AG04450 (cell line): Measurements from ENCODE around the gene METTL21C. TPM values are rescaled to one million over a fixed set of nuclear protein-coding genes. Genes with fewer than 3 reads are reported as not detected.

Source experiments
- CTCF ChIA-PET: fragments of 300-600, 350-600 bp; formaldehyde crosslinking; extraction: SDS; loops from one replicate; lab custom pipeline; 2022; ENCODE audit warnings: antibody characterized with exemption, inconsistent platforms; lab: Charles Lee
- POLR2A ChIA-PET: fragments of 350-600 bp; formaldehyde crosslinking; extraction: SDS; loops from one replicate; lab custom pipeline; 2021; ENCODE audit warnings: antibody characterized with exemption, inconsistent platforms; lab: Yijun Ruan, JAX
- DNase-seq: peaks from one replicate; pipeline ENCODE4 v3.0.0-alpha.2; 2011; ENCODE audit warnings: low read depth, low spot score
- H3K27ac ChIP-seq: one replicate; pipeline ENCODE4 v1.5.1; 2012; ENCODE audit warnings: low read depth, low read length, control low read depth
- H3K27me3 ChIP-seq: one replicate; pipeline ENCODE4 v1.6.0; 2012; ENCODE audit warnings: low read length; ENCODE audit not compliant: control insufficient read depth, insufficient read depth
- H3K4me3 ChIP-seq: 2 replicates; pipeline ENCODE4 v1.5.1; 2011; ENCODE audit warnings: mild to moderate bottlenecking, low read depth, low read length, control low read depth
- H3K9me3 ChIP-seq: 2 replicates; pipeline ENCODE4 v1.5.1; 2012; ENCODE audit warnings: low read length; ENCODE audit not compliant: control insufficient read depth, insufficient read depth
- CTCF ChIP-seq: IDR thresholded peaks from 2 replicates; pipeline ENCODE4 v1.5.1; 2011; ENCODE audit warnings: low read depth, low read length, control low read depth, inconsistent platforms
- polyA plus RNA-seq: library from polyadenylated mRNA; depleted of rRNA; stranded (reverse); fragments of >200 nt; gene quantifications from 2 replicates; pipeline ENCODE4 v1.2.3, GENCODE V29; 2011

The METTL21C gene
- polyA plus RNA-seq, 1 experiment, result not detected

- Histone ChIP-seq H3K27ac (no peak overlapping the region), H3K27me3 (peaks cover 17% of the 10 kb centered on the region), H3K9me3 (peaks cover under 1% of the 10 kb centered on the region; the same call in 1 of the 2 replicates), H3K4me3 (no peak overlapping the region)
- no peak for TF ChIP-seq CTCF
- ChIA-PET POLR2A (no interaction called here), CTCF (no interaction called here)
- DNase-seq, result no peak
Observed at GRCh38 chr13:102703726-102704035, 8.8 kb upstream of the METTL21C start.

DNA sequence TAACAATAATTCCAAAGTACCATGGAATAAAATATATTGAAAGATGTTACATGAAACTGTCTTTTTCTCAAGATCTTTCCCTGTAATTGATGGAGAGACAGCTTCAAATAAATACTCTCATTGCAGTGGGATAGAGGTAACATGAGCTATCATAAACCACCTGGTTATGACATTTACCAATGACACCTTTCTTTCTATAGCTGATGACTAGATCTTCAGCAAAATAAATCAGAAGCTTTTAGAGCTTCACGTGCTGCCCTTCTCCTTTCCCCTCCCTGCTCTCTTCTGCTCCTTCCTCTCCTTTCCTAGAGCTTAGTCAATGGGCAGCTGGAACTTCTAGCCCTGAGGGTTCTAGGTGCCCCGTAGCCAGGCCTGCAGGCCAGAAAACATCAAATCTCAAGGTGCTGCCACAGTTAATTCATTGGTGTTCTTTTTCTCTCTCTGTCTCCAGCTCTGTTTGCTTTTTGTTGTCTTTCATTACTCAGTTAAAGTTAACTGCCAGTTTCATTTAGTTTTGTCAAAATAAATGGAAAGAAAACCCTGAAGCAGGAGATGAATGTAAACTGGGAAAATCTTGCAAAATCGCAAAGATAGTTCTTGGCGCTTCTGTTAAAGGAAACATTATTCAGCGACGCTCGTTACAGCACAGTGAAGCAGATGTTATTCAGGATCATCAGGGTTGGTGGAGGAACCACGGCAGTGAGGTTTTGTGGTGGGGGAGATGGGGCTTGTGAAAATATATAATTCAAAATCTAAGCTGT is 8.3 kb upstream of the METTL21C start:
- H3K27ac ChIP-seq, result no peak overlapping the region
- H3K27me3 ChIP-seq, result peaks cover 17% of the 10 kb centered on the region
- TF ChIP-seq CTCF, result no peak
- ChIA-PET CTCF (interaction anchor here (0.6 kb wide), 1 partner anchor 171 kb away, joined by 3 read pairs; no protein-coding TSS in a partner anchor), POLR2A (no interaction called here)
- no peak for DNase-seq
- no peaks in the 10 kb centered on the region; the same call in 1 of the 2 replicates for H3K9me3 ChIP-seq
- H3K4me3 ChIP-seq, result no peak overlapping the region

GRCh38 chr13:102701331-102701730 is 6.5 kb upstream of the METTL21C start:
- H3K4me3 ChIP-seq, result no peak overlapping the region
- H3K27ac ChIP-seq, result no peak overlapping the region
- no peaks in the 10 kb centered on the region; the same call in 1 of the 2 replicates for H3K9me3 ChIP-seq
- POLR2A ChIA-PET, result no interaction called here
- TF ChIP-seq CTCF, result no peak
- CTCF ChIA-PET, result no interaction called here
- H3K27me3 ChIP-seq, result peaks cover 21% of the 10 kb centered on the region
- no peak for DNase-seq

DNA sequence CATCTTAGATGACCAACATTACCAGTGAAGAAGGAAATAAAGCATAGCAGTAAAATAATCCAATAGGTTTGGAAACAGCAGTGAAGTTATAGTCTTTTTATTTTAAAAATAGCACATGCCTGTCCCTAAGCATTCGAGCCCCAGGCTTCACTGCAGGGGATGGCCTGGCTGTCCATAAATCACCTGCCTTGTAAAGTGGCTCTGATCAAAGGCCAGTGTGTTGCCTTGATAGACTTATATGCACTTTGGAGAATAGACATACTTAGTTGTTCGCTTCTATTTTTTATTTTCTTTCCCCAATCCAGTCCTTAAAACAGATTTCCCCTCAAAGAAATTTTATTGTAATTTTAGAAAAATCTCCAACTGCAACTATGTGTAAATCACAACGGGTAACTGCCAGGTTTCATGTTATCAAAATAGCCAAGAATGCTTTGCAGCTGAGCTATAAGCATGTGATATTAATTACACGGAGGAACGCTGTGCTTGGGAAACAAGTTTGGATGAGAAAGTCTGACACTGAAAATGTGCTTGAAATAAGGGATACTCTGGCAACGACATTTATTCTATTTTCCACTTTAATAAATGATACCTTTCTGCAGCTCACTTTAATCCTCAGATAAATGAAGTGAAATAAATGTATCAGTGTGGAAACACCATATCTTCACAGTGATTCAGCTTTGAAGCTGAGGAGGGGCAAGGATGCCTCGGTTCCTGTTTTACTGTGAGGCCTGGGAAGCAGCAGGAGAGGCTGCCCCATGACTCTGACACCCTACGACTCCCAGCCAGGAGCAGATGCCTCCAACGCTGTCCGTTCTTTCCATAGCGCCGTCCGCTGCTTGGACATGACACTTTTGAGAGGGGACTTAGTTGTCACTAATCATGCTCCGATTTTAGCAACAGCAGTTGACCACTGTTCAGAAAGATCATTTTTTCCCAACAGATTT is 5.5 kb upstream of the METTL21C start:
- Histone ChIP-seq H3K27me3 (peaks cover 21% of the 10 kb centered on the region), H3K9me3 (no peaks in the 10 kb centered on the region; the same call in 1 of the 2 replicates), H3K27ac (no peak overlapping the region), H3K4me3 (no peak overlapping the region)
- CTCF ChIA-PET, result no interaction called here
- POLR2A ChIA-PET, result no interaction called here
- DNase-seq, result no peak
- no peak for TF ChIP-seq CTCF
